NCI-H2196 (cell line): Measurements from ENCODE around the gene ME3.
"Not testable (repeated sequence)": the region's sequence is repeated elsewhere in the genome, so short reads cannot be mapped to it uniquely, and the experiment has no call there.

ENCODE experiments used
- DNase-seq: peaks from one replicate; lab custom pipeline; 2025; ENCODE audit not compliant: unreplicated experiment; lab: John Stamatoyannopoulos, UW

The ME3 gene

DNA sequence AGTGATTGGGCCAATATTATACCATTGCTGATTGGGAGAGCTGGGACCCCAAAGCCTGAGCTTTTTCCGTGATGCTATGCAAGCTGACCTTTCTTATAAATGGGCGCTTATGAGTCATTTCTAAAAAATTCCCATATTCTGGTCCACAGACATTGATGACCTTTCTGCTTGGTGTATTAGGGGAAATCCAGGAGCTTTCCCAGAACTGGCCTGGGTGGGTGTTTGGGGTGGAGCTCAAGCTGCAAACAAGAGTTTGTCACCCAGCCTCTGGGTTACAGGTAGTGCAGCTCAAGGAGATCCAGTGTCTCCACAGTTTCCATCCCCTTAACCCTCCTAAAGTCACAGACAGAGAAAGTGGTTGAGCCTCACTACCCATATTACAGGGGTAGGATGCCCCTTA is 230.0 kb downstream of the ME3 start:
- no peak for DNase-seq

DNA sequence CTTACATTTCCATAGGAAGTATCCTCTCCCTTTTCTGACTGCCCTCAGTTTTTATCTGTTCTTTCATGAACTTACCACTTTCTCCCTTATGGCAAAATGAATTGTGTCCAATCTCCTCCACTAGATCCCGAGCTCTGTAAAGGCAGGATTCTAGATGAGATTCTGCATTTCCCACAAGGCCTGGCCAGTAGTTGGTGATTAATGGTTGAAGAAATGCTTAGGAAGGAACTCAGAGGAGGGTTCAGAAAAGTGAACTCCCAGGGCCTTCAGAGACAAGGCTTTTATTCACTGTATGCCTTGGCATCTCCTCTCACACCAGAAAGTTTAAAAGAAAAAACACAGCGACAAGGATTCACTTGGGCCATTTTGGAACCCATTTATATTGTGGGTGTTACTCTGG is 231.6 kb downstream of the ME3 start:
- DNase-seq: no peak

DNA sequence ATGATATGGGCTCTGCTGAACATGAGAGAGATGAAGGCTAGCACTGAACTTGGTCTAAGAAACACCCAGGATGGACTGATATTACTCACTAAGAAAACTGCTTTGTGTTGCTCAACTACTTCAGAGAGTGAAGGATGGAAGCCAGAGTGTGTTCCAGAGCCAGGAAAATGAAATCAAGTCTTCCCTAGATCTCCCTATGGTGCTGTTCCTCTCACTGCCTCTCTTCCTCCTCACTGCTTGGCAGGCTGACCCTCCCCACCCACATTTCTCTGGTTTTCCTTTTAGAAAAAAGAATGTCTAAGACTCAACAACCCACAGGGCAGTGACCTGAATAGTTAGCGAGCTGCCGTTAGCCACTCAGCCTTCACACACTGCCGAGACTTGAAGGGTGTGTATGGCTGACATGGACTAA is 232.1 kb downstream of the ME3 start:
- no peak for DNase-seq

DNA sequence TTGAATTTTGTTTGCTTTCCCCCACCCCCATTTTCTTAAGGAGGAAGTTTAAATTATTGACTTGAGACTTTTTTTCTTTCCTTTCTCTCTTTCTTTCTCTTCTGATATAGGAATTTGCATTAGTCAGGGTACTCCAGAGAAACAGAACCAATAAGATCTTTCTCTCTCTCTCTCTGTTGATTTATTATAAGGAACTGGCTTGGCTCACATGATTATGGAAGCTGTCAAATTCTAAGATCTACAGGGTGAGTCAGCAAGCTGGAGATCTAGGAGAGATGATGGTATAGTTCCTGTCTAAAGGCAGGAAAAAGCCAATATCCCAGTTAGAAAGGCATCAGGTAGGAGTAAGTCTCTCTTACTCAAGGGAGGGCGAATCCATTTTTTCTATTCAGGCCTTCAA is 233.7 kb downstream of the ME3 start:
- no peak for DNase-seq

DNA sequence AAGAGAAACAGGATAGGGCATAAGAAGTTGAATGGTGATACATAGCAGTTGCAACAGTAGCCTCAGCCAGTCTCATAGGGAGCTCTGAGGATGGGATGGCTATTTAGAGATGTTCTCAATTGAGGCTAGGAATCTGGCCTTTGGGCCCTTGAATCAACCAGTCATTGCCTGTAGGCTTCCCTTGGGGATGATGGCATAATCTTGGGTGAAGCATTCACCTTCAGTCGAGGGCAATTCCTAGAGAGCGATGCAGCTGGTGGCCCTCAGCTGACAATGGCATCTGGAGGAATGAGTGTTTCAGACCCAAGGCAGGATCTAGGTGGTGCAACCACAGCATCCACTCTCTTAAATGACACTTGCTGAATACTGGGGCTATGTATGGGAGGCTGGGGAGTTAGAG is 236.7 kb downstream of the ME3 start:
- no peak for DNase-seq

DNA sequence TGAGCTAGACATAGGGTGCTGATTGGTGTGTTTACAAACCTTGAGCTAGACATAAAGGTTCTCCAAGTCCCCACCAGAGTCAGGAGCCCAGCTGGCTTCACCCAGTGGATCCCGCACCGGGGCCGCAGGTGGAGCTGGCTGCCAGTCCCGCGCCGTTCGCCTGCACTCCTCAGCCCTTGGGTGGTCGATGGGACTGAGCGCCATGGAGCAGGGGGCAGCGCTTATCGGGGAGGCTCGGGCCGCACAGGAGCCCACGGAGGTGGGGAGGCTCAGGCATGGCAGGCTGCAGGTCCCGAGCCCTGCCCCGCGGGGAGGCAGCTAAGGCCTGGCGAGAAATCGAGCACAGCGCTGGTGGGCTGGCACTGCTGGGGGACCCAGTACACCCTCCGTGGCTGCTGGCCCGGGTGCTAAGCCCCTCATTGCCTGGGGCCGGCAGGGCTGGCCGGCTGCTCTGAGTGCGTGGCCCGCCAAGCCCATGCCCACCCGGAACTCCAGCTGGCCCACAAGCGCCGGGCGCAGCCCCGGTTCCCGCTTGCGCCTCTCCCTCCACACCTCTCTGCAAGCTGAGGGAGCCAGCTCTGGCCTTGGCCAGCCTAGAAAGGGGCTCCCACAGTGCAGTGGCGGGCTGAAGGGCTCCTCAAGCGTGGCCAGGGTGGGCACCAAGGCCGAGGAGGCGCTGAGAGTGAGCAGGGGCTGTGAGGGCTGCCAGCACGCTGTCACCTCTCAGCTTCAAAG is 238.9 kb downstream of the ME3 start:
- DNase-seq: not testable (repeated sequence)

DNA sequence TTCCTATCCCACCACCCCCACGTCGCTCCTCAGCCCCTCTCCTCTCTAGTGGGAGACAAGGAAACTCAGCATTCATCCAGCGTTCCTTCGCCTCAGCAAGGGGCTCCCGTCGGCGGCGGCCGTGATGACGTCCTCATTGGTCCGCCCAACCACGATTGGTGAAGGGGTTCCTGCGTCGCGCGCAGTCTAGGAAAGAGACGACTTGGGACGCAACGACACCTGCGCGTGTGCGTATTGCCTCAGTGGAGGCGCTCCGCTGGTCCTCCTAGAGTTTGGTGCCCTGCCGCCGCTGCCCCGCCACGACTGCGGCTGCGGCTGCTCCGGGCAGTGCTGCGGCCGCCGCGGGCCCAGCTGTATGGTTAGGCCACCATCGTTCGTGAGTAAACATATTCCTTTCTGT is 241.2 kb downstream of the ME3 start:
- no peak for DNase-seq

DNA sequence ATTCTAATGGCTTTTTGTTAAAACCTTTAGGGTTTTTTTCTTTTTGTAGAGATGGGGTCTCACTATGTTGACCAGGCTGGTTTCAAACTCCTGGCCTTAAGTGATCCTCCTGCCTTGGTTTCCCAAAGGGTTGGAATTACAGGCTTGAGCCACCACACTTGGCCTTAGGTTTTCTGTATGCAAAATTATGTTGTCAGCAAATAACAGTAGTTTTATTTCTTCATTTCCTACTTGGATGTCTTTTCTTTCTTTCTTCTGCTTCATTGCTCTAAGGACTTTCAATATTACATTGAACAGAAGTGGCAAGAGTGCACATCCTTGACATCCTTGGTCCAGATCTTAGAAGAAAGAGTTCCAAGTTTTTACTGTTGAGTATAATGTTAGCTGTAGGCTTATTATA is 245.0 kb downstream of the ME3 start:
- DNase-seq: no peak

DNA sequence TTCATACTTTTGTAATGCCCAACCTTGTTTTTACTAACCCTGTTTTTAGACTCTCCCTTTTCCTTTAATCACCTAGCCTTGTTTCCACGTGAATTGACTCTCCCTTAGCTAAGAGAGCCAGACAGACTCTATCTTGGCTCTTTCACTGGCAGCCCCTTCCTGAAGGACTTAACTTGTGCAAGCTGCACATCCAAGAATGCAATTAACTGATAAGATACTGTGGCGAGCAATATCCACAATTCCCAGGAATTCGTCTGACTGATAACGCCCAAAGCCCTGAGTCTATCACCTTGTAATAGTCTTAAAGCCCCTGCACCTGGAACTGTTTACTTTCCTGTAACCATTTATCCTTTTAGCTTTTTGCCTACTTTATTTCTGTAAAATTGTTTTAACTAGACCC is 248.9 kb downstream of the ME3 start:
- not testable (repeated sequence) for DNase-seq

DNA sequence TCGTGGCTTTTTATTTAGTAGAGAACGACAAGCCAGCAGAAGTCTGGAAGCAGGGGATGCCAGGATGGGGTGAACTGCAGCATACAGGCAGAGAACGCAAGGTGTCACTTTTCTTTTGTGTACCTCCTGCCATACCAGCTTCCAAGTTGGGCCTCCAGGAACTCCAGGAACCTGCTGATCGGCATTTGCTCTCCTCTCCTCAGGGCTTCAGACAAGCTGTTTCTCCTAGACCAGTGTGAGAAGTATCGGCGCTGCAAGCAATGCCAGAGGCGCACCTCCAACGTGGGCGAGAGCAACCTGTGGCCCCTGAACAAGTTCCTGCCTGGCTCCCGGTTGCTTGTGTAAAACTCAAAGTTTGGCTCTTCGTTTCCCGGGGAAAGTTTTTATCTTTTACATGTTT is 250.0 kb downstream of the ME3 start:
- no peak for DNase-seq

DNA sequence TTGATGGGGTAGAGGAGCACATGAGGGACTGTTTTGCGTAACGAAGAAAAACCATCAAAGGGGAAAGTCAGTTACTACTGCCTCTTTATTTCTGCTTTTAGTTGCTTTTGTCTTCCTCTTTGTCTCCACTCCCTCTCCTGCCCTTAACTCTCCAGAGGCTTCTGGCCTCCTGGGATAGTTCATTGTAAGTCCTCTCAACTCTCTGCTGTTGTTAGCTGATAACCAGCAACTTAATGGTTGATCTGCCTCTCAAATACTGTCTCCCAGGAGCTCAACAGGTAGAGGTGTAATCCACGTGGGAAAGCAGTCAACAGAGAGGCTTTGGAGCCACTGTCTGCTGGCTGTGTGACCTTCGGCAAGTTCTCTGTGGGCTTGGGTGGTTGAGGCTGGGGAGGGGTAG is 250.5 kb downstream of the ME3 start:
- DNase-seq: no peak

DNA sequence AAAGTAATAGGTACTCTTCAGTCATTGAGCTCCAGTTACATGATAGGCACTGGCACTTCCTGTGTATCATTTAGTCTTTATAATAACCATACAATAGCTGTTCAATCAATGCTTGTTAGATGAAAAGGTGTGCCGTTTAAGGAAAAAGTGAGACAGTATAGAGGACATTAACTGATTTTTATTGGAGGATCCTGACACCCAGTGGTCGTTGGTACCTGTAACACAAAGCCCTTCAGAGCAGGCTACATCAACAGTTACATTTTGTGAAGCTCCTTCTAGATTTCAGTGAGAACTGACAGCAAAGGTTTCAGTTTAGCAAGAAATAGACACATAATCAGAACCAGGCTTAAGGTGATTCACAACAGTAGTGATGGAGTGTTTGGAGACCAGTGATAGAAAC is 253.5 kb downstream of the ME3 start:
- peak; percentile 22 for DNase-seq

DNA sequence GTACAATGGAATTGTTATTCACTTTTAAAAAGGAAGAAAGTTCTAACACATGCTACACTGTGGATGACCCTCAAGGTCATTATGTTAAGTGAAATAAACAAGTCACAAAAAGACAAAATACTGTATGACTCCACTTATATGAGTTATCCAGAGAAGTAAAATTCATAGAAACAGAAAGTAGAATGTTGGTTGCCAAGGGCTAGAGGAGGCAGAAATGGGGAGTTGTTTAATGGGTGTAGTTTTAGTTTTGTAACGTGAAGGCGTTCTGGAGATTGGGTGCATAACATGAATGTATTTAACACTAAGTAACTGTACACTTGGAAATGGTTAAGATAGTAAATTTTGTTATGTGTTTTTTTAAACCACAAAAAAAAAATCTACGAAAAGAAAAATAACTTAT is 253.9 kb downstream of the ME3 start:
- DNase-seq: no peak

DNA sequence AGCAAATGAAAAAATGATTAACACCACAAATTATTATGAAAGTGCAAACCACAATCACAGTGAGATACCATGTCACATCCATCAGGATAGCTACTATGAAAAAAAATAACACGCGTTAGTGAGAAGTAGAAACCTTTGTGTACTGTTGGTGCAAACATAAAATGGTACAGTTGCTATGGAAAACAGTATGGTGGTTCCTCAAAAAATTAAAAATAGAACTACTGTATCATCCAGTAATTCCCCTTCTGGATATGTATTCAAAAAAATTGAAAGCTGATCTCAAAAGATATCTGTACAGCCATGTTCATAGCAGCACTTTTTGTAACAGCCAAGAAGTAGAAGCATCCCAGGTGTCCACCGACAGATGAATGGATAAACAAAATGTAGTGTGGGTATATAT is 254.3 kb downstream of the ME3 start:
- DNase-seq: no peak

DNA sequence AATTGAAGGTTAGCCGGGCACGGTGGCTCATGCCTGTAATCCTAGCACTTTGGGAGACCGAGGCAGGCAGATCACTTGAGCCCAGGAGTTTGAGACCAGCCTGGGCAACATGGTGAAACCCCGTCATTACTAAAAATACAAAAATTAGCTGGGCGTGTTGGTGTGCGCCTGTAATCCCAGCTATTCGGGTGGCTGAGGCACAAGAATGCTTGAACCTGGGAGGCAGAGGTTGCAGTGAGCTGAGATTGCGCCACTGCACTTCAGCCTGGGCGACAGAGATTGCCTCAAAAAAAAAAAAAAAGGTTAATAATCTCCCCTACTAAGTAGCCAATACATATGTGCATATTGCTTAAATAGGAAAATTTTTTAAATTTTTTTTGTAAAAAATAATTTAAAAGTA is 255.5 kb downstream of the ME3 start:
- not testable (repeated sequence) for DNase-seq

DNA sequence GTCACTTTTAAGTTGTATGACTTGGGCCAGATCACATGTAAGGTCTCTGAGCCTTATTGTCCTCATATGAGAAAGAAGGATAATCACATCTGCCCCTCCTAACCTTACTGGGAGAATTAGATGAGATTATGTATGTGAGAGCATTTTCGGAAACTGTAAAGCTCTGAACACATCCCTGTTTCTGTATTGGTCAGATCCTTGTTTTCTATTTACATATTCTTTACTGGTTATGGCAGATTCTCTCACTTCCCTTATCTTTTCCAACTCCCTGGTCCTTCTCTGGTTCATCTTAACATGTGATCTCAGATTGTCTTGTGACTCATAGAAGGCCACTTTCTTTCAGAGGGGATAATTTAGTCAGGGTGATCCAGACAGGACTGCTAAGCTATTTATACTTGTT is 255.9 kb downstream of the ME3 start:
- DNase-seq: no peak

DNA sequence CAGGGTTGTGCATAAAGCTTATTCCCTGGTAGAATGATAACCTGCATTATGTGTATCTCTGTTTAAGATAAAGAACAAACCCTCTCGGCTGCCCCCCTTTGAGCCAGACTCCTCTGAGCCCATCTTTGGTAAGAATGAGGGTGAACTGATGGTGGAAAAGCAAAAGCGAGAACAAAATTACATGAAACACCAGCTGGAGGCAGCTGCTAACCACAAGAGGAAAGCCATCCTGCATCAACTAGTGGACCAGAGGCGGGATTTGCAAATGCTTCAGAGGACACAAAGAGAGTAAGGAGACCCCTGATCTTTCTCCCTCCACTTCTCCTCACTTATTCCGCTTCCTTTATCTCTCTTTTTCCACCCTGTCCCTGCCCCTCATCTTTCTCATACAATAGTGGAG is 257.4 kb downstream of the ME3 start:
- DNase-seq: no peak

DNA sequence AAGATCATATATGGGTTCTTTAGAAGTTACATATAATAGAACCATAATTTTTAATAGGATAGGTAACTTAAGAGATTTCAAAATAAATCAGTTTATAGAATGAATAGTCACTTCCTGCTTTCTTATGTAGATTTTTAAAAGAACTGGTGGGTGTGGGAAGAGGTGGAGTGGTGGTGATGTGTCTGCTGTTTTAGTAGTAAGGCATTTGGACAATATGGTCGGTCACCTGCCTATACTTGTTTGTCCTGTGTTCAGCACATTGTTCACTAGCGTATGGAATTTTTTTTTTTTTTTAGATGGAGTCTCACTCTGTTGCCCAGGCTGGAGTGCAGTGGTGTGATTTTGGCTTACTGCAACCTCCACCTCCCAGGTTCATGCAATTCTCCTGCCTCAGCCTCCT is 258.4 kb downstream of the ME3 start:
- DNase-seq: no peak

DNA sequence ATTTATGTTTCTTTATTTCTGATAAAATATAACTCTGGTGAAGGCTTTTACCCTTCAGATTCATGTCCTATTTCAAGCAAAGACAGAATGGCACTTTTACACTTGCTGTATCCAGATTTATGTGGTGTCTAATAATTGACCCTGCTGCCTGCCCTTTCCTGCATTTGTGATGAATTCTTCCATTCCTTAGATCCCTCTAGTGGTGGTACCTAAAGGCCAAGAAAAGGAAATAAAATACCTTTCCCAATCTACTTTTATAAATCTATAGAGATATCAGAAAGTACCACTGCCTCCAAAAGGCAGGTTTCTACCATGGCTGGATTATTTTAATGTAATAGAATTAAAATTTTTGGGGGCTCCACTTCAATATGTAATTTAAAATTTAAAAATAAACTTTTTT is 263.6 kb downstream of the ME3 start:
- DNase-seq: no peak

DNA sequence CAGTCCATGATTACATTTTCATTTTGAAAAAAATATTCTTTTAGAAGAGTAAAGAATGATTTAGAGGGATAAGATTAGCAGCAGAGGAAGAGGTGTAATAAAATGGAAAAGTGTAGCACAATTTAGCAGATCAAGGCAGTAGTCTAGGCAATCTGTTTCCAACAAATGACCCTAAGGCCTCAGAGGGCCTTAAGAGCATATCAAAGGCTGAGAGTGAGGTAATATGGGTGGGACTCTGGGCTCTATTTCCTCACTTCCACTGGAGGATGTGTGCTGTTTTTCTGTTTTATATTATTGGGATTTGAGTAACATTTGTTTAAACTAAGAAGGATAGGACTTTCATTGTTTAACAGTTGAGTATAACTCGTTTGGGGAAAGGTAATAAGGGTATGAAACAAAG is 269.0 kb downstream of the ME3 start:
- DNase-seq: no peak

DNA sequence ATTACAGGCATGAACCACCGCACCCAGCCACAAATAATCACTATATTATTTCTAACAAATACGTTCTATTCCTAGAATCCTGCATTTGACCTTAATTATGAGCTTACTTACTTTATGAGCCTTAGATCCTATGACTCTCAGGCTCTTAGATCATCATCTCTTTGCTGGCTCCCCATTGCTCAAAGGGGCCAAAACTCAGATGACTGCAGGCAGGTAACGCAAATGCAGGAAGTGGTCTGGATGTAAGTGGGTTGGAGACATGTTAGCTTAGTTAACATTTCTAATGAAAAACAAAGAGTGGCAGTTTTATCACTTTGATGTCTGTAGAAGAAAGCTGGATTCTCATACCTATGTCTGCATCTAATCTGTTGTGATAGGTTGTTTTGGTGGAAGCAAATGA is 274.3 kb downstream of the ME3 start:
- no peak for DNase-seq

DNA sequence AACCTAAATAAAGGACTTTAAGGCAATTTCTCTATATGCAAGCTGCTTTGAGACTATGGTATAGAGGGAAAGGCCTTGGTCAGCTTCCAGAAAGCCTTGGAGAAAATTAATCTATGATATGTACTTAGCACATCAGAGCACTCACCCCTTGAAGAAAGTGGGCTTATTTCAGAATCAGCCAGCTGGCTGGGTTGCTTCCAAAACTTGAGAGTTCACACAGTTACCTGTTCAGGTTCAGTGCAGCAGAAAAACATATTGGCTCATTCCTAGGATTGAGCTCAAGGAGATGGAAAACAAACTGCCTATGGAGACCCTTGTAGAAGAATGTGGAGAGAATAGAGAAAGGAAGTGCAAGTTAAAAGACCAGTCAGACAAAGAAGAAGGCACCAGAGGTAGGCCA is 275.1 kb downstream of the ME3 start:
- no peak for DNase-seq

DNA sequence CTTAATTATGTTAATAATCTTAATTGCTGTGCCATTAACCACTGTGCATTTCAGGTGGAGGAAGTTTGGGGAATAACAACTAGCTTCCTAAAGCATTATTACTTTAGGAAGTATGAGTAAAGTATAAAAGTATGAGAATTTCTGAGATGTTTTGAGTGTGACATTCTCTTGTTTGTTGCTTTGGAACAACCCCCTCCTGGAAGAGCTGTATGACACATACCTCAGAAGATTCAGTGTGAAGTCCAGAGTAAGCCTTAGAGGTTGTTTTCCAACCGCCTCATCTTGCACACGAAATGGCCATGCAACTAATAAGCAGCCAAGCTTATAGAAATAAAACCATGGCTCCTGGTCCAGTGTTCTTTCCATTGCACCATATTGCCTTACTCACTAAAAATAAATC is 276.0 kb downstream of the ME3 start:
- DNase-seq: no peak
